Liver (tissue), 9 donors: Measurements from ENCODE around the gene TMEM263. TPM values are rescaled to one million over a fixed set of nuclear protein-coding genes. Genes with fewer than 3 reads are reported as not detected.

ENCODE experiments used
- DNase-seq: peaks from one replicate; pipeline ENCODE4 v3.0.0-alpha.2; 2017; ENCODE audit warnings: low spot score
- H3K27ac ChIP-seq, 2 donors: one replicate each; pipeline ENCODE4 v1.7.0; 2013; ENCODE audit warnings: inconsistent platforms in 2 of 2, low read length in 2 of 2, control low read depth in 1 of 2, low read depth in 1 of 2, mild to moderate bottlenecking in 1 of 2
- H3K27me3 ChIP-seq, 4 donors: one replicate each; pipeline versions ENCODE4 v1.6.1 to v1.7.0; 2013; ENCODE audit warnings: low read length in 3 of 4, inconsistent platforms in 1 of 4, mild to moderate bottlenecking in 1 of 4, moderate library complexity in 1 of 4; ENCODE audit not compliant: control insufficient read depth in 4 of 4, insufficient read depth in 4 of 4
- H3K36me3 ChIP-seq, 4 donors: one replicate each; pipeline versions ENCODE4 v1.6.1 to v1.7.0; 2013; ENCODE audit warnings: low read length in 3 of 4, mild to moderate bottlenecking in 3 of 4, low read depth in 1 of 4, moderate library complexity in 1 of 4; ENCODE audit not compliant: control insufficient read depth in 4 of 4, insufficient read depth in 3 of 4
- H3K4me1 ChIP-seq, 4 donors: one replicate each; pipeline versions ENCODE4 v1.6.1 to v1.7.0; 2013; ENCODE audit warnings: low read length in 3 of 4, mild to moderate bottlenecking in 3 of 4, moderate library complexity in 1 of 4; ENCODE audit not compliant: control insufficient read depth in 4 of 4, insufficient read depth in 4 of 4
- H3K4me3 ChIP-seq, 3 donors: one replicate each; pipeline versions ENCODE4 v1.6.1 to v1.7.0; 2013; ENCODE audit warnings: low read length in 3 of 3, control low read depth in 1 of 3, low read depth in 1 of 3, mild to moderate bottlenecking in 1 of 3
- H3K9ac ChIP-seq, 2 donors: one replicate each; pipeline ENCODE4 v1.7.0; 2013; ENCODE audit warnings: low read length in 2 of 2, mild to moderate bottlenecking in 2 of 2, moderate library complexity in 2 of 2, control low read depth in 1 of 2, low read depth in 1 of 2
- H3K9me3 ChIP-seq, 4 donors: one replicate each; pipeline versions ENCODE4 v1.6.1 to v1.7.0; 2013; ENCODE audit warnings: low read length in 3 of 4; ENCODE audit not compliant: control insufficient read depth in 4 of 4
- ATF3 ChIP-seq: IDR thresholded peaks from 2 replicates; pipeline ENCODE4 v1.6.1; 2016; ENCODE audit warnings: antibody characterized with exemption
- CTCF ChIP-seq: fragments of 150-350 bp; IDR thresholded peaks from 2 replicates; pipeline ENCODE4 v1.5.1; 2017; ENCODE audit warnings: improper control_type of control experiment, low read depth, low read length; ENCODE audit not compliant: missing input control
- EGR1 ChIP-seq, 2 donors: IDR thresholded peaks; 2 replicates each; pipeline ENCODE4 v1.6.1; 2016 to 2018; ENCODE audit warnings: antibody characterized with exemption in 2 of 2, low read depth in 2 of 2
- FOXA1 ChIP-seq: IDR thresholded peaks from 2 replicates; pipeline ENCODE4 v1.6.1; 2016; ENCODE audit warnings: antibody characterized with exemption
- FOXA2 ChIP-seq: IDR thresholded peaks from 2 replicates; pipeline ENCODE4 v1.6.1; 2016; ENCODE audit warnings: antibody characterized with exemption
- GABPA ChIP-seq, 2 donors: IDR thresholded peaks in 1 of 2; conservative IDR thresholded peaks in 1 of 2; 2 replicates each; pipeline ENCODE4 v1.6.1; 2016; ENCODE audit warnings: antibody characterized with exemption in 2 of 2, mild to moderate bottlenecking in 1 of 2, moderate library complexity in 1 of 2
- HNF4A ChIP-seq, 2 donors: conservative IDR thresholded peaks; 2 replicates each; pipeline ENCODE4 v1.6.1; 2016; ENCODE audit warnings: antibody characterized with exemption in 2 of 2, mild to moderate bottlenecking in 2 of 2
- HNF4G ChIP-seq: IDR thresholded peaks from 2 replicates; pipeline ENCODE4 v1.6.1; 2016; ENCODE audit warnings: antibody characterized with exemption
- JUND ChIP-seq, 2 donors: IDR thresholded peaks; 2 replicates each; pipeline ENCODE4 v1.6.1; 2016; ENCODE audit warnings: antibody characterized with exemption in 2 of 2
- NR2F2 ChIP-seq: IDR thresholded peaks from 2 replicates; pipeline ENCODE4 v1.6.1; 2016; ENCODE audit warnings: antibody characterized with exemption
- RAD21 ChIP-seq, 2 donors: IDR thresholded peaks; 2 replicates each; pipeline ENCODE4 v1.6.1; 2016; ENCODE audit warnings: antibody characterized with exemption in 2 of 2, mild to moderate bottlenecking in 2 of 2
- RXRA ChIP-seq, 2 donors: IDR thresholded peaks; 2 replicates each; pipeline ENCODE4 v1.6.1; 2017 to 2018; ENCODE audit warnings: antibody characterized with exemption in 2 of 2, mild to moderate bottlenecking in 1 of 2
- SP1 ChIP-seq: IDR thresholded peaks from 2 replicates; pipeline ENCODE4 v1.6.1; 2018; ENCODE audit warnings: antibody characterized with exemption, mild to moderate bottlenecking
- TAF1 ChIP-seq: conservative IDR thresholded peaks from 2 replicates; pipeline ENCODE4 v1.6.1; 2016; ENCODE audit warnings: antibody characterized with exemption, mild to moderate bottlenecking
- YY1 ChIP-seq: IDR thresholded peaks from 2 replicates; pipeline ENCODE4 v1.6.1; 2016; ENCODE audit warnings: antibody characterized with exemption, mild to moderate bottlenecking
- ZBTB33 ChIP-seq: IDR thresholded peaks from 2 replicates; pipeline ENCODE4 v1.6.1; 2016; ENCODE audit warnings: antibody characterized with exemption
- WGBS: extraction: QIAGEN DNeasy Blood & Tissue Kit; methylation state at CpG from one replicate; pipeline ENCODE4 v1.1.7; 2013; 5-methylcytosine and 5-hydroxymethylcytosine counted together
- polyA plus RNA-seq, 2 donors: library from polyadenylated mRNA; stranded (reverse) in 1 of 2; unstranded in 1 of 2; fragments of 200-250 nt in 1 of 2; fragments of >200 nt in 1 of 2; fragmentation: Nextera tagmentation in 1 of 2; extraction: Ambion mirVana in 1 of 2; gene quantifications; one replicate each; pipeline versions ENCODE4 v1.2.1 to v1.2.3, GENCODE V29; 2013 to 2015
- total RNA-seq, 2 donors: library from RNA; depleted of rRNA; stranded (reverse); fragments of >200 nt; gene quantifications; one replicate each; pipeline ENCODE4 v1.2.3, GENCODE V29; 2014
- donor health status: healthy.
- donor health status: healthy.
- donor health status: healthy.
- donor health status: healthy.
- donor health status: healthy.

Gene TMEM263
- total and polyA plus RNA-seq, 4 donors: 21.4 to 38.0 (median 21.9) TPM

- no peak for DNase-seq
- no peak overlapping the region for H3K9ac ChIP-seq
- H3K36me3 ChIP-seq: no peaks in the 10 kb centered on the region
- H3K4me1 ChIP-seq: no peaks in the 10 kb centered on the region
- TF ChIP-seq ZBTB33 (no peak), RAD21 (IDR thresholded peaks at IDR 0.05) (no peak), CTCF (no peak), NR2F2 (no peak), EGR1 (IDR thresholded peaks at IDR 0.05; ENCODE audit: low read depth in 2 of 2) (no peak), RXRA (IDR thresholded peaks at IDR 0.05) (no peak), FOXA1 (no peak), ATF3 (no peak), GABPA (IDR thresholded peaks at IDR 0.05 in 1 of 2, conservative IDR thresholded peaks at IDR 0.05 in 1 of 2) (no peak)
- no peak overlapping the region for H3K4me3 ChIP-seq
- H3K27ac ChIP-seq: no peak overlapping the region
- H3K9me3 ChIP-seq: no peaks in the 10 kb centered on the region
- 68% methylated on average over 3 of the region's 3 CpGs for WGBS
- H3K27me3 ChIP-seq: no peaks in the 10 kb centered on the region
These were observed 31.3 kb upstream of the TMEM263 start for GRCh38 chr12:106924268-106924861.

- Histone ChIP-seq H3K27me3 (no peaks in the 10 kb centered on the region), H3K36me3 (no peaks in the 10 kb centered on the region), H3K27ac (no peak overlapping the region), H3K9ac (no peak overlapping the region), H3K4me1 (no peaks in the 10 kb centered on the region), H3K4me3 (no peak overlapping the region), H3K9me3 (no peaks in the 10 kb centered on the region)
- WGBS: 100% methylated on average over 1 of the region's 1 CpG
- DNase-seq: no peak
- TF ChIP-seq EGR1 (IDR thresholded peaks at IDR 0.05; ENCODE audit: low read depth in 2 of 2): no peak
- TF ChIP-seq YY1: no peak
- TF ChIP-seq JUND (IDR thresholded peaks at IDR 0.05): no peak
- TF ChIP-seq SP1: no peak
- no peak for TF ChIP-seq FOXA2
- TF ChIP-seq ATF3: no peak
- TF ChIP-seq RXRA (IDR thresholded peaks at IDR 0.05): no peak
- TF ChIP-seq GABPA (IDR thresholded peaks at IDR 0.05 in 1 of 2, conservative IDR thresholded peaks at IDR 0.05 in 1 of 2): no peak
- TF ChIP-seq HNF4G: no peak
- TF ChIP-seq RAD21 (IDR thresholded peaks at IDR 0.05): no peak
- TF ChIP-seq CTCF: no peak
- no peak for TF ChIP-seq TAF1
- TF ChIP-seq HNF4A (conservative IDR thresholded peaks at IDR 0.05): no peak
- no peak for TF ChIP-seq FOXA1
These were observed 29.1 kb upstream of the TMEM263 start for GRCh38 chr12:106926657-106927056.
